ENCODE results near the gene PPP1R3D.

- TF ChIP-seq CBX5 (IDR thresholded peaks at IDR 0.05; ENCODE audit: low read depth, low read length), result no peak
- TF ChIP-seq SIRT6 (IDR thresholded peaks at IDR 0.05; ENCODE audit: low read length), result no peak
- no peak for TF ChIP-seq KDM5A (IDR thresholded peaks at IDR 0.05; ENCODE audit: low read length)
- TF ChIP-seq RXRA (IDR thresholded peaks at IDR 0.05; ENCODE audit: insufficient read depth, low read depth, low read length), result no peak
- no peak for TF ChIP-seq POLR2A (IDR thresholded peaks at IDR 0.05; ENCODE audit: control extremely low read depth in 1 of 2, low read depth in 2 of 2, low read length in 2 of 2)
- TF ChIP-seq POLR2AphosphoS5 (IDR thresholded peaks at IDR 0.05; ENCODE audit: low read depth, low read length), result no peak
- no peak for TF ChIP-seq CTCF (IDR thresholded peaks at IDR 0.05; ENCODE audit: control extremely low read depth in 1 of 3, insufficient read depth in 1 of 3, low read depth in 1 of 3, low read length in 3 of 3)
- TF ChIP-seq MAFK (IDR thresholded peaks at IDR 0.05; ENCODE audit: low read depth, low read length), result no peak
Observed at GRCh38 chr20:59948212-59948611, 8.1 kb upstream of the PPP1R3D start.

Measured in H1 (cell line).